NCI-H1417 treated with DMSO at 0.1 percent for 48 hours (cell line): ENCODE results near the gene ZNF503.
"Not testable (repeated sequence)": the region's sequence is repeated elsewhere in the genome, so short reads cannot be mapped to it uniquely, and the experiment has no call there.

Source experiments
- DNase-seq: peaks from one replicate; lab custom pipeline; 2025; lab: John Stamatoyannopoulos, UW

The ZNF503 gene

DNA sequence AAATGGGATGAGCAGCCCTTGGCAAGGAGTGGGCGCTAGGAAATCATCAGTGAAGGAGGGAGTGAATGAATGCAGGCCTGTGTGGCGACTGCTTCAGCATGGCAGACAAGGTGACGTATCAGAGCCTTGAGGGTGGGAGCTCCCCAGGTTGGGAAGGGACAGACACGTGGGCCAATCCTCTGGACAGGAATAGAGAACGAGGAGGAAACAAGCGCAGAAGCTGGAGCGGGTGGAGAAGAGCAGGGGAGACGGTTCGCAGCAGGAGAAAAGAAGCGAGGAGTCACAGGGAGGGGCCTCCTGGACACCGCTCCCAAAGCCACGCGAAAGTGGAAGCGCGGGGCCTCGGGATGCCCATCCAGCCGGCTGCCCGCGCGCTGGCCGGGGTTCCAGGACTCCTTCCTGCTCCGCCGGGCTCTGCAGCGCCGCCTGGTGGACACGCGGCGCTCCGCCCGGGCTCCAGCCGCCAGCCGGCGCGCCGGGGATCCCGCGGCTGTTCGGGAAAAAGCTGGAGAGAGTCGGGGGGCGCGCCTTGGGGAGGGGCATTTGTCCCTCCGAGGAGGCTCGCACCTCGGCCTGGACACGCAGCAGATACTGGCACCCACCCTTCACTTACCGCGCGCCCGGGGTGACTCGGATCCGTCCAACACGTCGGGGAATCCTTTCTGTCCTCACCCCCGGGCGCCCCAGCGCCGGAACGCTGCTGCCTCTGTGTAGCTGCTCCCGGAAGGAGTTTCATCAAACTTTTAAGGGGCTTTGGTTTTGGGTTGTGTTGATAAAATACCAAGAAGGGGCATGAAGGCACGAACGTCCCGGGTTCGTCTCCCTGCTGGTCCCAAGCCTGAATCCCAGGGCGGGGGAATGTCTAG lies 6.3 kb downstream of the ZNF503 start:
- DNase-seq: no peak

GRCh38 chr10:75394221-75394620 lies 7.3 kb downstream of the ZNF503 start:
- DNase-seq: no peak

DNA sequence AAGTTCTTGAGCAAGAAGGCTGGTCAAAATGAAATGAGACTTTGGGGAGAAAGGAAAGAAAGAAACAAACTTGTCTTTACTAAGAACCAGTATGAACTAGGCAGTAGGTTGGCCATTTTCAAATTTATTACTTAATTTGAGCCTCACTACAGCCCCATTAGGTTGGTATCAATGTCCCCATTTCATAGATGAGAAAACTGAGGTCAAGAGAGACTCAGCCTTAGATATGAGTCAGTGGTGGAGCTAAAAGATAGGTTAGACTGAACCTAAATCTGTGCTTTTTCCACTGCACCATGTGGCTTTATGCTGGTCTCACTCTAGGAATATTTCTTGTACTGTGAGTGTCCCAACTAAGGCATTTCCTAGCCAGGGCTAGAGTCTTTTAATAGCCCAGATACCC lies 8.8 kb downstream of the ZNF503 start:
- no peak for DNase-seq

DNA sequence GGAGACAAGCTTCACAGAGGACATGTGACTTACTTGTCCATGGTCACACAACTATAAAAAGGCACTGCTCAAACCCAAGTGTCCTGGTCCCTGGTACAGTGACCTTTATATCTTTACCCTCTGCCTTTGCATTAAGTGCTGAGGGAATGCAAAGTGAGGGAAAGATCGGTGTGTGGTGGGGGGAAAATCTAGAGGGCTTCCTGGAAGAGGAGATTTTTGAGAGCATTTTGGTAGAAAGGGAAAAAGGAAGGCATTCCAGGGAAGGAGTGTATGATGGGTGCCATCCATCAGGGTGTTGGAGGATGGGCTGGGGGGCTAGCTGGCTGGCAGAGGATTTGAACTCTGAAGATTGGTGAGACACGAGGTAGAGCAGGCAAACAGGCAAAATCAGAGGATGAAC lies 9.3 kb downstream of the ZNF503 start:
- no peak for DNase-seq

- no peak for DNase-seq
These were observed 11.4 kb downstream of the ZNF503 start for GRCh38 chr10:75390178-75390577.

DNA sequence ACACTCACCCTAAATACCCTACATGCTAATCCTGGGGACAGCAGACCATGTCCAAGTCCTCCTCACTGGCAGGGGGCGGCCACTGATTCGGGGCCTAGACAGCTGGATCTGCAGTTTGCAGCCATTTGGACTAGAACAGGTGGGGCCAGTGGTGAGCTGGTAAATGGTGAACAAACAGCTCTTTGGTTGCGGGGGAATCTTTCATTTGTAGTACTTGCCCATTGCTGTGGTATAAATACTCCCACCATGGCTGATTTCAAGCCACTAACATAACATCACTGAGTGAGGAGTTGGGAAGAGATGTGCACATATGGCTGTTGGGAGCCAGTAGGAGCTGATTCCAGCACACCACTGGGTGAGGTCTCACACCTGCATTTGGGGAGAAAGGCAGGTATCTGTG lies 13.5 kb downstream of the ZNF503 start:
- DNase-seq: no peak

- DNase-seq: no peak
These were observed 15.4 kb downstream of the ZNF503 start for GRCh38 chr10:75386128-75386527.

DNA sequence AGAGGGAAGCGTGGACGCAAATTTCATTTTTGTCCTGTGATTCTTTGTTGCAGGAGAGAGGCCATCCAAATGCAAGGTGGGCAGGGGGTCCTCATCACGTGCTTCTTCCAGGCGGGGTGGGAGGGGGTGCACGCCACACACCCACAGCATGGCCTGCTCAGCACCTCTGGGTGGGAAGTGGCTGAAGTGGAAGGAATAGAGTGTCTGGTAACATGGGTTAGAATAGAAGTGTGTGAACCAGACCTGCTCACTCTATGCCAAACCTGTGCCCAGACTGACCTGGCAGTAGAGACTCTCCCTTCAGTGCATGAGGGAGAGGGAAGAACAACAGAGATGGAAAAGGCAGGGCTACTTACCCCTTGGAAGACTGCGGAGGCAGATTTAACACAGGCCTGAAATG lies 21.7 kb downstream of the ZNF503 start:
- DNase-seq: no peak

DNA sequence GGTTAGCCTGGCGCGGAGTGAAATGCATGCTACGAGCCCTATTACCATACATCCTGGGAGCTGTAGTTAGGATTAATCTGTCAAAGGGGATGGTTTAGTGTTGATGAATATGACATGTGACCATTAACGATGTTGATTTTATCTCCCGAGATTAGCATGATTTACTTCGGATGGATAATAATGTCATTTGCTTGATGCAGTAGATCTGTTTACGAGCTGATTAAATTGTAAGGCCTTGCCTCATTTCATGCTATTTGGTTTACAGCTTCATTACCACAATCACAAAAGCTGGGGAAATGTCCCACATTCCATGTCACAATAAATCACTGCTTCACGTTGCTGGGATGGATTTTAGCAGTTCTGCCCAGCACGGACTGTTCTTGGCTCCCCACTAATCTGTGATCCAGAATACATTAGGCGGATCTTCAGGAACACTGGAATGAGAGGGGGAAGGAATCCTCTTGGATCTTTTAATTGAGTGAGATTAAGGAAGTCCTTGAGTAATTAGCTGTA lies 22.3 kb downstream of the ZNF503 start:
- no peak for DNase-seq

GRCh38 chr10:75378379-75378778 lies 23.2 kb downstream of the ZNF503 start:
- no peak for DNase-seq

- DNase-seq: no peak
These were observed 23.7 kb downstream of the ZNF503 start for GRCh38 chr10:75377869-75378268.

DNA sequence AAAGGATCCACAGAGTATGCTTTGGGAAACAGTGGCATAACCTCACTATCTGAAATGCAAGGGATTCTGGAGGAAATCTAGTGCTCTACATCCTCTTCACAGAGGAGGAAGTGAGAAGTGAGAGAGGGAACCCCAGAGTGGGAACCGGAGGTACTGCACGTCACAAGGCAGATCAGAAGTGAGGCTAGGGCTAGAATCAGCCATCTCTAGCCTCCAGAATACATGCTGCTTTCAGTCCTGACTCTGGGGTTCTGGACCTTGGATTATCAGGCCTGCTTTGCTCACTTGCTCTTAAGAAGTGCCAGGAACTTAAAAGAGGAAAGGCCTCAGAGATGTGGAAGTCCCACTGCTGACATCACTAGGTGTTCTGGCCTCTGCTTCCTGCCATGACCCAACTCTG lies 25.7 kb downstream of the ZNF503 start:
- DNase-seq: no peak

DNA sequence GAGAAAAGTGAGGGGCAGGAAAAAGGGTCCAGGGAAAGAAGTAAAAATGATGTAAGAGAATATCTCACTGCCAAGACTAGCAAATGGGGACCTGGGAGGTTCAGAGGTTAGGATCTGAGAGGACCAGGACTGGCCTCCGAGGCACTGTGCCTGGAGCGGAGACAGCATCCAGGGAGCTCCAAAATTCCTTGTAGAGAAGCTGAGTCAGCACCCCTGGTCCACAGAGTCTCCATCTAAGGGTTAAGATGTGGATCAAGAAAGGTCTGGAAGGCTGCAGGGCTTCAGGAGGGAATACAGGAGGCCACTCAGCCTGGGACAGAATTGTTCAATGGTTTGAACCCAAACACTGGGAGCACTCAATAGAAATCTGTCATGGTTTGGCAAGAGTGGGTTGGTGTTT lies 30.6 kb downstream of the ZNF503 start:
- DNase-seq: no peak

GRCh38 chr10:75369838-75370237 lies 31.7 kb downstream of the ZNF503 start:
- DNase-seq: not testable (repeated sequence)

DNA sequence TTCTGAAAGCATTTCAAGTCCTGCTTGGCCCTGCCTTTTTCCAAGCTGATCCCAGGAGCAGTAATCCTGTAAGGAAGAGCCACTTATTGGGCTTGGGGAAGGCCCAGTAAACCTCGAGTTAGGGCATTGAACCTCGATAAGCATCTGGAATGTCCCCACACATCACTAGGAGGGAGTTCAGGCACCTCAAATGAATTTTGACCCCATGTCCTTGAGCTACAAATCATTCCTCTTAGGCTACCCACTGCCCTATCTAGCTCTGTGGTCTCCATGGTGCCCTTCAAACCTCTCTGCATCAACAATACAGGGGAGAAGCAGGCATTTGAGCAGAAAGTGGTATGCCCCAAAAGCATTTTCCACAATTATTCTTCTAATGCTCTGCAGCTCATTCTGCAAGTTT lies 33.7 kb downstream of the ZNF503 start:
- DNase-seq: no peak

DNA sequence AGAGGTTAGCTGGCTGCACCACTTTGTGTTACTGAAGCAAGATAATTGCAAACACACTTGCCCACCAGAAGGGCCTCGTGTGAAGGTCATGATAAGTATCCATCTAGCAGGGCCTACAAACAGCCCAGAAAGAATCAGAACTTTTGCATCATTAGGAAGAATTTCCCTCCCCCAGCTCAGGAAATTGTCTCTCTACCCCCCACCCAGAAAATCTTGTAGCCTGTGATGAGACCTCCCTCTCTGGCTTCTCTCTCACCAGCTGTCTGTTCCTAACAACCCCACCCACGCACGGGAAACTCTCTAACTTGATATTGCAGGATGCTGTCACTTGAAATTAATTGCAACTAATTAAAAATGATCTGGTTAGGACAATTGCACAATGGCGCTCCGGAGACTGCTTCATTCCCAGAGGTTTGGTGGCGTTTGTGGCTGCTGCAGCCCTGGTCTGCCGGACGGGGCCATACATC lies 34.5 kb downstream of the ZNF503 start:
- no peak for DNase-seq

- no peak for DNase-seq
These were observed 38.1 kb downstream of the ZNF503 start for GRCh38 chr10:75363431-75363830.

DNA sequence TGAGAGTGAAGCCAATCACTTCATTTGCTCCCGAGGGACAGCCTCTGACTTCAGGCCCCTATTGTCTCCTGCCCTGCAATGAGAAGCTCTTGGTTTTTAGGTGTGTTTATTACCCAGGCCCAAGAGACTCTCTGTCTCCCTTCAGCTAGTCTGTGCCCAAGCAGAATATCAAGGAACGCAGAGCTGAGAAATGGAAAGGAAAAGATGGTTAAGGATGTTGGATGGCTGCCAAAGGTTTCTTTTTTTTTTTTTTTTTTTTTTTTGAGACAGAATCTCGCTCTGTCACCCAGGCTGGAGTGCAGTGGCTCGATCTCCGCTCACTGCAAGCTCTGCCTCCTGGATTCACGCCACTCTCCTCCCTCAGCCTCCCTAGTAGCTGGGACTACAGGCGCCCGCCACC lies 41.7 kb downstream of the ZNF503 start:
- not testable (repeated sequence) for DNase-seq

- no peak for DNase-seq
These were observed 42.6 kb downstream of the ZNF503 start for GRCh38 chr10:75358835-75359421.

DNA sequence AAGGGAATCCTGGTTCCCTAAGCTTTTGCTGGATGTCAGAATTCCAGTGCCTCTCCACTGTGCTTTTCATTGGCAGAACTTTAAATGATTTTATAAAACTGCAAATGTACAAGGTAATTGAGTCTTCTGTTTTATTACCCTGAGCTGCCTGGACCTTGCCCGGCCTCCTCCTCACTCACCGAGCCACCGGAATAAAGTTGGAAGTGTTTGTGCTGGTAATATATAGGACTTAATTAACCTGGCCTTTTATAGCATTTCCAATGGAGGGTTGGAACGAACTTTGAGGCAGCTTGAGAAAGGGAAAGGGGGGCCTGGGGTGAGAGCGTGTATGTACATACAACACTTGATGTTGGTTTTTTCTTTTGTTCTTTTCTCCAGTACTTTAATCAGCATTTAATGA lies 43.4 kb downstream of the ZNF503 start:
- no peak for DNase-seq

GRCh38 chr10:75357500-75357899 lies 44.1 kb downstream of the ZNF503 start:
- DNase-seq: no peak

DNA sequence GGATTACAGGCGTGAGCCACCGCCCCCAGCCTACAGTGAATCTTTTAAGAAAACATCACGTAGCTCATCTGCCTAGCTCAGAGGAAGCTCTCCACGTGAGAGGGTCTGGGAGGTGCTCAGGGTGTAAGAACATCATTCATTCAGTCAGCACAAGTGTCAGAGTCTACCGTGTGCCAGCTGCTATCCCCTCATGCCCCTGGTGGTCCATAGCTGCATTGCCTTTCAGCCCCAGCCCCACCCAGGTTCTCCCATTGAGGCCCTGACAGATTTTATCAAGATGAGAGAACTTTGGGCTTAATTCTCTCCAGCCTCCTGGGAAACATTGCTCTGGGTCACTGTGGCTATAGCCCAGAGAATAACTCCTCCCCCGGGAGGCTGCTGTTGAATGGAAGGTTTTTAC lies 45.1 kb downstream of the ZNF503 start:
- no peak for DNase-seq

- DNase-seq: no peak
These were observed 45.9 kb downstream of the ZNF503 start for GRCh38 chr10:75355706-75356105.
